Endothelial cell of umbilical vein (primary cell): ENCODE data around the gene MMP11.

Source experiments
- EZH2 ChIP-seq: IDR thresholded peaks from 2 replicates; pipeline ENCODE4 v1.6.1; 2012; ENCODE audit warnings: borderline replicate concordance, low read depth, mild to moderate bottlenecking, moderate library complexity, low read length, inconsistent platforms; ENCODE audit not compliant: severe bottlenecking
- FOS ChIP-seq: IDR thresholded peaks from 2 replicates; pipeline ENCODE4 v1.6.1; 2011; ENCODE audit warnings: mild to moderate bottlenecking, low read length, moderate library complexity, borderline replicate concordance; ENCODE audit not compliant: insufficient read depth
- GATA2 ChIP-seq: IDR thresholded peaks from 2 replicates; pipeline ENCODE4 v1.7.0; 2011; ENCODE audit warnings: low read depth, mild to moderate bottlenecking, moderate library complexity, mixed read lengths, low read length; ENCODE audit not compliant: insufficient read length, insufficient read depth
- JUN ChIP-seq: IDR thresholded peaks from 2 replicates; pipeline ENCODE4 v1.6.1; 2011; ENCODE audit warnings: borderline replicate concordance, low read depth; ENCODE audit not compliant: insufficient read length, insufficient read depth
- MYC ChIP-seq: IDR thresholded peaks from one replicate; pipeline ENCODE4 v1.6.1; 2011; ENCODE audit warnings: mild to moderate bottlenecking, low read depth, low read length
- POLR2A ChIP-seq: IDR thresholded peaks from 2 replicates; pipeline ENCODE4 v1.6.1; 2012; ENCODE audit warnings: low read depth, mild to moderate bottlenecking, control low read depth, low read length
- POLR2AphosphoS5 ChIP-seq: IDR thresholded peaks from 2 replicates; pipeline ENCODE4 v1.6.1; 2012; ENCODE audit warnings: low read depth, mild to moderate bottlenecking, control low read depth, low read length, moderate library complexity; ENCODE audit not compliant: insufficient read depth
- TF ChIP-seq, protein P1 (sequence below), 2 donors: IDR thresholded peaks; 1 replicate in 1 of 2; 2 replicates in 1 of 2; pipeline ENCODE4 v1.5.1; 2011; ENCODE audit warnings: low read length in 2 of 2, mild to moderate bottlenecking in 2 of 2, moderate library complexity in 2 of 2, control low read depth in 1 of 2, inconsistent platforms in 1 of 2, low read depth in 1 of 2; ENCODE audit not compliant: insufficient read depth in 1 of 2; ENCODE audit errors: extremely low read depth in 1 of 2
- TF ChIP-seq, protein P2 (sequence below): IDR thresholded peaks from 2 replicates; pipeline ENCODE4 v1.6.1; 2011; ENCODE audit not compliant: insufficient read depth, insufficient read length

DNA sequence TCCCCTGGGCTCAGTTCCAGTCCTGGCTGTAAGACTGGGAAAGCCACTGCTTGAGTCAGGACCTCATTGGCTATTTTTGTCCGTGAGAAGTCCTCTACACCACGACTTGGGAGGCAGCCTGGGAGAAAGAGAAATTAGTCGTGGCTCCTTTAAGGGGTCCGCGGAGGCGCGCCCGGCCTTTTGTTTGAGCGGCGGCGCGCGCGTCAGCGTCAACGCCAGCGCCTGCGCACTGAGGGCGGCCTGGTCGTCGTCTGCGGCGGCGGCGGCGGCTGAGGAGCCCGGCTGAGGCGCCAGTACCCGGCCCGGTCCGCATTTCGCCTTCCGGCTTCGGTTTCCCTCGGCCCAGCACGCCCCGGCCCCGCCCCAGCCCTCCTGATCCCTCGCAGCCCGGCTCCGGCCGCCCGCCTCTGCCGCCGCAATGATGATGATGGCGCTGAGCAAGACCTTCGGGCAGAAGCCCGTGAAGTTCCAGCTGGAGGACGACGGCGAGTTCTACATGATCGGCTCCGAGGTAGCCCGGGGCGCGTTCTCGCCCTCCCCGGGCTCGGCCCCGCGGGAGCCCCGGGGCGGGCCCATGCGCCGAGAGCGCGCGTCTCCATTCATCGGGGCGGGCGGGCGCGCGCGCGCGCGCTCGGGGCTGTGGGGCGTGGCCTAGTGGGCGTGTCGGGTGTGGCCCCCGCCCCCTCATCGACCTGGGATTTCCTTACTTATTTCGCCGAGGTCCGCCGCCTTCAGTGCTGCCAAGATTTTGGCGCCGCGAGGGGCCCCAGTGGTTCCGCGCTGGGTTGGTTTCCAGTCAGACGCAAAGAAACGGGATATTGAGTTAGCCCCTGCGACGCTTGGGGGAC is 14.3 kb downstream of the MMP11 start, which contains the start of gene SMARCB1:
- TF ChIP-seq, protein P1, sequence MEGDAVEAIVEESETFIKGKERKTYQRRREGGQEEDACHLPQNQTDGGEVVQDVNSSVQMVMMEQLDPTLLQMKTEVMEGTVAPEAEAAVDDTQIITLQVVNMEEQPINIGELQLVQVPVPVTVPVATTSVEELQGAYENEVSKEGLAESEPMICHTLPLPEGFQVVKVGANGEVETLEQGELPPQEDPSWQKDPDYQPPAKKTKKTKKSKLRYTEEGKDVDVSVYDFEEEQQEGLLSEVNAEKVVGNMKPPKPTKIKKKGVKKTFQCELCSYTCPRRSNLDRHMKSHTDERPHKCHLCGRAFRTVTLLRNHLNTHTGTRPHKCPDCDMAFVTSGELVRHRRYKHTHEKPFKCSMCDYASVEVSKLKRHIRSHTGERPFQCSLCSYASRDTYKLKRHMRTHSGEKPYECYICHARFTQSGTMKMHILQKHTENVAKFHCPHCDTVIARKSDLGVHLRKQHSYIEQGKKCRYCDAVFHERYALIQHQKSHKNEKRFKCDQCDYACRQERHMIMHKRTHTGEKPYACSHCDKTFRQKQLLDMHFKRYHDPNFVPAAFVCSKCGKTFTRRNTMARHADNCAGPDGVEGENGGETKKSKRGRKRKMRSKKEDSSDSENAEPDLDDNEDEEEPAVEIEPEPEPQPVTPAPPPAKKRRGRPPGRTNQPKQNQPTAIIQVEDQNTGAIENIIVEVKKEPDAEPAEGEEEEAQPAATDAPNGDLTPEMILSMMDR (IDR thresholded peaks at IDR 0.05; ENCODE audit: extremely low read depth in 1 of 2, insufficient read depth in 1 of 2, low read depth in 1 of 2, low read length in 2 of 2) = no peak
- TF ChIP-seq POLR2A (peak; percentile 75), EZH2 (no peak), GATA2 (no peak), MYC (no peak), POLR2AphosphoS5 (peak; percentile 74), FOS (no peak), JUN (no peak)
- TF ChIP-seq, protein P2, sequence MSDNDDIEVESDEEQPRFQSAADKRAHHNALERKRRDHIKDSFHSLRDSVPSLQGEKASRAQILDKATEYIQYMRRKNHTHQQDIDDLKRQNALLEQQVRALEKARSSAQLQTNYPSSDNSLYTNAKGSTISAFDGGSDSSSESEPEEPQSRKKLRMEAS = no peak
